HG03139 (cell line): ENCODE data around the gene GNG12.

Experiments used
- ATAC-seq: cut with Tn5 transposase; IDR thresholded peaks from one replicate; pipeline ENCODE4 v1.9.1; 2021; ENCODE audit not compliant: unreplicated experiment

Gene GNG12

GRCh38 chr1:67759066-67759465 lies 74.2 kb downstream of the GNG12 start:
- ATAC-seq = no peak

- ATAC-seq = no peak
Observed at GRCh38 chr1:67755619-67756018, 77.6 kb downstream of the GNG12 start.

DNA sequence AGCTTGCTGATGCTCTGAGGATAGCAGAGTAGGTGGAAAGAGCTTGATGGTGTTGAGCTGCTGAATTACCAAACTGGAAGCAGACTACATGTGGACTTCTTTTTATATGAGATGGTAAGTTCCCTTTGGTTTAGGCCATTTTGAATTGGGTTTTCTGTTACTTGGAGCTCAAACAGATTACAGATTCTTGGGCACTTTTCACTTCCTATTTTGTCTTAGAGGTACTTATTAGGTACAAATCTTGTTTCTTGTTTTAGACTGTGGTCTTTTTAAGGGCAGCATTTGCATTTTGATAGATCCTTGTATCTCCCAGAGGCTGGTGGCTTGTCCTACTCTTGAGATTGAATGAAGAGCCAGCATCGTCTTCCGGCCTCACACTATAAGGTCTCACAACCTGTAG lies 78.1 kb downstream of the GNG12 start:
- no peak for ATAC-seq

DNA sequence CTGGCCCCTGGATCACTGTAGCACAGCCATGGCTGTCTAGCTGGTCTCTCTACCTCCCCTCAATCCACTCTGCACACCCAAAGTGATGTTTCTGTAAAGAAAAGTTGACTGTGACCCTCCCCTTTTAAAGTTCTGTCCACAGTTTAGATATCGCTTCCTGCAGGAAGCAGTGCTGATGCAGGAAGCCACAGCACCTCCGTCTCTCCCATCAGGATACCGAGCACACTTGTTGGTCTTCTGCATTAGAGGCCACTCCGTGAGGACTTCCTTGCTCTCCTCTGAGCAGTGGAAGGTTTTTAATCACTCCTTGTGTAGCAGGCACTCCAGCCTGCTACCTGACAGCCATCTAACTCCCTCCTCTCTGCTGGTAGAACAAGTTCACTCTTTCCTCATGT lies 78.7 kb downstream of the GNG12 start:
- no peak for ATAC-seq

GRCh38 chr1:67753776-67754525 lies 79.3 kb downstream of the GNG12 start:
- no peak for ATAC-seq

DNA sequence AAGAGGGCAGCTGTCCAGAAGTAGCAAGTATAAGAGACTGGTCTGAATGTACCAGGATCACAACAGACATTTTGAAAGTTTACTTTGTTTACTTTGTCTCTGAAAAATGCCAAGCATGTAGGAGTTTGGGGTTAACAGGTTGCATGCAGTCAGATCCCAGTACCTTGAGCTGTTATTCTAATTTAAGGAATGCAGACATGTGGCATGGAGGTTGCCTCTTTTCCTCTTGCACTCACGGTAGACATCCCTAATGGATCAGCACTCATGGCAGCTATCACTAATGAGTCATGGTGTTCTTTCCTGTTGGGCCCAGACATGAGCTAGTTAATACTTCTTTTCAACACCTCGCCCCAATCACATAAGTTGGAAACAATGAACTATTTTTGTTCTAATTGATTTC lies 81.0 kb downstream of the GNG12 start:
- ATAC-seq = no peak

DNA sequence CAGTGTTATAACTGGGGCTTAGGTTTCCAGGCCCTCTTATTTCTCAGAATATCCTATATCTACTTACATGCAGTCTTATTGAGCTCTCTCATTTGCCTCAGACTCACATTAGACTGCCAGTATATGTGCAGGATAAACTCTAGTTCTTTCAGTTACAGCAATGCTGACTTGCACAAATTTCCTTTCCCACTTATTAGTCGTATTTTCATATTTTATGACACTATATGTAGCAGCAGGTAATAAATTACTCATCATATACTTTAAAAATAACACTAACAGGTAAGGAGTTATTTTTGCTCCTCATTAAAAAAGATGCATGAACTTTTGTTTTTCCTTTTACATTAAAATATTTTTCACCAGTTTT lies 82.6 kb downstream of the GNG12 start:
- ATAC-seq = no peak

DNA sequence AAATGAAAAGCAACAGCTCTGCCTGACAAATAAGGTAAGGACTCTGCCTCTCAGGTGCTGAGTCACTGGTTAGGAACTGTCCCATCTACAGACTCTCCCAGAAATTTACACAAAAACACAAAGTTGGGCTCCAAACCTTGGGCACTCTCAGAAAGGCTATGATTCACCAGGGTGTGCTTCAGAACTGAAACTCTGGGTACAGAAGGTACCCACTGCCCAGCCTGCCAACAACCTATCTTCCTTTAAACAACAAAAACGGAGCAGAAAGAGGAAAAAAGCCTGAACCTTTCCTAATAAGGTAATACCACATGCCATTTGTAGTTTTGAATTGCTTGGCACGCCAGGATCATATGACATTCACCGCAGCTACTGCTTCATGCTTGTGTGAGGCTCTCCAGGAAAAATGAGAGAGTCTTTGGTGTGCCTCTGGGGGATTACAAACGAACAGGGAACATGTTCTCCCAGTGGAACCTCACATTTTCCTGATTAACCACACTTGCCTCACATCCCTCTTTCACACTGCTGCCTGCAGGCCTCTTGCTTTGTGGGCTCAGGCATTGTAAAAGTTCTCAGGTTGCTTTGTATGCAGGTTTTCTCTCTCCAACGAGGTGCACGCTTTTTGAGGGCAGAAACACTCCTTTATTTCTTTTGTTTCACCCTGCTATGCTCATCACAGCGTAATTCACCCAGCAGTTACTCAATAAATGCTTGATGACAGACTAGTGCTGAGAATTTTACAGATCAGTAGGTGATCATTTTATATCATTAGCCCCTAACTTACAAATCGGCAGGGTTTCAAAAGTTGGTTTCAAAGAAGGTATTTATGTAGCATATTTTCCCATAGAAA lies 83.2 kb downstream of the GNG12 start:
- ATAC-seq = no peak

GRCh38 chr1:67749263-67749843 lies 83.9 kb downstream of the GNG12 start:
- no peak for ATAC-seq

DNA sequence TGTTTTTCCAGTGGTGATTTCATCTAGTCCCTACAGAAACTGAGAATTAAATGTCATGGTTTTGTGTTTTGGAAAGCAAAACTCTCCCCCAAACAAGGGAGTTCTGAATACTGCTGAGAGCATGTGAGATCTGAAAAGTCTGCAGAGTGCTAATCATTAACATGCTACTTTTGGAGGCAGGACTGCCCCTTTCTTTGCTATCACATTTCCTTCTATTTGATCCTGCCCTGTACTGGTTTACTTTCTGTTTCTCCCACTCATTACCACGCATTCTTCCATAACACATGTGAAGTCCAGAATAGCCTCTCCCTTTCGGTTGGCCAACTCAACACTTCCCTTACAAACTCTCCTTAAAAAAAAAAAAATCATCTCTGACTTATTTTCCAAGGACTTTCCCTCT lies 84.6 kb downstream of the GNG12 start:
- peak; percentile 90 for ATAC-seq

- ATAC-seq = no peak
Observed at GRCh38 chr1:67747671-67748546, 85.4 kb downstream of the GNG12 start.

DNA sequence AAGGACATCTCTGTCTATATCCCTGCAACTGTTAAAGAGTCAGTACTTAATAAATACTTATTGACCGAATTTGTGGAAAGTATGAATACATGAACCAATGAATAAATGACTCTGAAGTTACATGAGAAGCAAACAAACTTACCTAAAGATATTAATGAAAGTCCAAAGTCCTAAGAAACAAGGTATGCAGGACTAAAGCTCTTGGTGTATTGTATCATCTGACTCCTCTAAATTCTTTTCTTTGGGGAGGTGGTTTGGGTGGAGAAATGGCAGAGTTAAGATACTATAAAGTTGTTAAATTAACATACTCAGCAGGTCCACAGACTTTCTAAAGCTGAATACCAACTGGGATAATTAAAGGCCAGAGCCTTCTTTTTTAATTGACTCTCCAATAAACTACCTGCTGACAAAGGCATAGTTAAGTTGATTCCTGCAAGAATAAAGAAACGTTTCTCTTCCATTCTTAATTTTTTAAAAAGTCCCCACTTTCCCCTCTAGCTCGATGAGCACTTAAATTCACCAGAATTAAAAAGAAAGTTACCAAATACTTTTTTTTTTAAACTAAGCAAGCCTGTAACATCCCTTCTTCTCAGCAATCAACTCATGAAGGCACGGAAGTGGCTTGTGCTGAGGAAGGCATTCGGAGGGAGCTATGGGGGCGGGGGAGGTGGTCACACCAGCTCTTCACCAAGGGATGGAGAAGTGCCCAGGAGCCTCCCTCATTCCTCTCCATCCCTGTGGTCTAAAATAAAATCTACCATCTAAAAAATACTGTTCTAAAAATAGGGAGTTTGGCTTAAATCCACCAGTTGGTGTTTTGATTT lies 87.2 kb downstream of the GNG12 start:
- ATAC-seq = no peak

DNA sequence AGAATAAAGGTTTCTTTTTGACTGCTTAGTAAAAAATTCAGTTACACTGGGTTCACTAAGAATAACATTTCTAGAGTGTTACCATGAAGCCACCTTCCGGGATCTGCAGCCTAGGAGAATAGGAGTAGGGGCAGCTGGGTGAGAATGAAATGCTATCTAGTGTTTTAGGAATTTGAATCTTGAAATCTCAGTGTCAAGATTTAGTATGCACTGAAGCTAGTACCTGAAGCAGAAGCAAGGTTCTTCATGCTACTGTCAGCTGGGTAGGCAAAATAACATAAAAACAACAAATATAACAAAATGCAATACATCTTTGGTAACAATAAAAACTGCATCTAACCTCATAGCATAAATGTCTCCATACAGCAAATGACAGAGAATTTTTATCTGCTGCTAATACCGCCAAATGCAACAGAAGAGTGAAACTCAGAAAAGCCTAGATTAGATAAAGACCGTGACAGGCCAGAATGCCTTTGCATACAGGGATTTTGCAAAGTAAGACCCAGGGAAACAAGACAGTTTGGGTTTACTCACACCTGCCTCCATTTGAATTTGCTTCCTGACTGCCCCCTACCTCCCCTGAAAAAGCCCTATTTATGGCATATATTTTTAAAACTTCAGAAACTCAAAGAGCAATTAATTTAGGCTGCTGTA lies 90.1 kb downstream of the GNG12 start:
- no peak for ATAC-seq

- no peak for ATAC-seq
Observed at GRCh38 chr1:67741736-67742135, 91.5 kb downstream of the GNG12 start.

- ATAC-seq = no peak
Observed at GRCh38 chr1:67741121-67741520, 92.1 kb downstream of the GNG12 start.

DNA sequence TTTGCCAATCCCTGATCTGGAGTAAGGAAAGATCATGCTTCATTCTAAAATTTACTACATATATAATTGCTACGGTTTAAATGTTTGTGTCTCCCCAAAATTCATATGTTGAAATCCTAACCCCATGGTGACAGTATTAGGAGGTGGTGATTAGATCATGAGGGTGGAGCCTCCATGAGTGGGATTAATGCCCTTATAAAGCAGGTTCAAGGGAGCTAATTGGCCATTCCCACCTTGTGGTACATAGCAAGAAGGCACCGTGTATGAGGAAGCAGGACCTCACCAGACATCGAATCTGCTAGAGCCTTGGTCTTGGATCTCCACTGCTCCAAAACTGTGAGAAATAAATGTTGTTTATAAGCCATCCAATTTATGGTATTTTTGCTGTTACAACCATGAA lies 92.7 kb downstream of the GNG12 start:
- ATAC-seq = no peak

- ATAC-seq = no peak
Observed at GRCh38 chr1:67739361-67739760, 93.9 kb downstream of the GNG12 start.

DNA sequence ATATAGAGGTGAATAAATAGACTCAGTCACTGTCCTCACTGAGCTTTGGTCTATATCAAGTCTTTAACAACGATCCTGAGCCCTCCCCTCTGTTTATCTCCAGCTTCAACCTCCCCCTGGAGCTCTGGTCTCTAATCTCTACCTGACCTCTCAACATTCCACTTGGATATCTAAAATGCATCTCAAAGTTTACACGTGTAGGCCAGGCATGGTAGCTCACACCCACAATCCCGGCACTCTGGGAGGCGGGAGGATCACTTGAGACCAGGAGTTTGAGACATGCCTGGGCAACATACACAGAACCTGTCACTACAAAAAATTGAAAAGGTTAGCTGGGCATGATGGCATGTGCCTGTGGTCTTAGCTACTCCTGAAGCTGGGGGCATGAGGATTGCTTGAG lies 94.9 kb downstream of the GNG12 start:
- no peak for ATAC-seq

- ATAC-seq = no peak
Observed at GRCh38 chr1:67737875-67738274, 95.4 kb downstream of the GNG12 start.

DNA sequence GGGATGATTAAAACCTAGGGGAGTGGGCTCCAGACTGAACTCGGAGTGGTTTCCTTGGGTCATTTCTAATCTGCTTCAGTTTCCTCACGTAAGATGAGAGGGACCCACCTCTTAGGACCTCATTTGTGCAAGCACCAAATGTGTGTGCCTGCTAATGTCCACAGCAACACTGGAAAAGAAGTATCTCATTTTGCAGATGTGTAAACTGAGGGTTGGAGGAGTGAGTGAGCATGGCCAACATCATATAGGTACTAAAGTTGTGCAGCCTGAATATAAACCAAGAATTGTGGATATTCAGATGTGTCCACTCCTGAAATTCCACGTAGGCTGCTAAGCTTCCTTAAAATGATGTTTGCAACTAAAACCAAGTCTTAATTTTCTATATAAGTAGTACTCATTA lies 96.5 kb downstream of the GNG12 start:
- no peak for ATAC-seq
